Astrocyte (in vitro differentiated cells and primary cell): Measurements from ENCODE around the gene COMMD9. TPM values are rescaled to one million over a fixed set of nuclear protein-coding genes. Genes with fewer than 3 reads are reported as not detected.

Experiments
- DNase-seq: peaks from one replicate; pipeline ENCODE4 v3.0.0-alpha.2; 2010; ENCODE audit warnings: low read depth
- FAIRE-seq: peaks from 2 replicates; lab custom pipeline; 2011; peaks lifted over from hg19 to GRCh38; lab: Jason Lieb, UNC
- H2AFZ ChIP-seq: 2 replicates; pipeline ENCODE4 v1.6.0; 2012; ENCODE audit warnings: low read depth, low read length, inconsistent platforms
- H3K27ac ChIP-seq: 2 replicates; pipeline ENCODE4 v1.5.1; 2011; ENCODE audit warnings: low read depth, low read length, inconsistent platforms
- H3K27me3 ChIP-seq: 2 replicates; pipeline ENCODE4 v1.6.0; 2011; ENCODE audit warnings: low read length, inconsistent platforms; ENCODE audit not compliant: insufficient read depth
- H3K36me3 ChIP-seq: 2 replicates; pipeline ENCODE4 v1.5.1; 2011; ENCODE audit warnings: low read length, inconsistent platforms; ENCODE audit not compliant: insufficient read depth
- H3K4me1 ChIP-seq: 2 replicates; pipeline ENCODE4 v1.5.1; 2011; ENCODE audit warnings: low read length, inconsistent platforms; ENCODE audit not compliant: insufficient read depth
- H3K4me2 ChIP-seq: 2 replicates; pipeline ENCODE4 v1.6.0; 2012; ENCODE audit warnings: low read length, inconsistent platforms
- H3K4me3 ChIP-seq: 2 replicates; pipeline ENCODE4 v1.5.1; 2011; ENCODE audit warnings: low read depth, mild to moderate bottlenecking, low read length, inconsistent platforms; ENCODE audit not compliant: insufficient read depth
- H3K79me2 ChIP-seq: 2 replicates; pipeline ENCODE4 v1.6.0; 2012; ENCODE audit warnings: mild to moderate bottlenecking, low read length, inconsistent platforms; ENCODE audit not compliant: insufficient read depth
- H3K9ac ChIP-seq: 2 replicates; pipeline ENCODE4 v1.6.0; 2012; ENCODE audit warnings: mild to moderate bottlenecking, low read length, inconsistent platforms
- H3K9me3 ChIP-seq: 2 replicates; pipeline ENCODE4 v1.5.1; 2012; ENCODE audit warnings: low read depth, mild to moderate bottlenecking, low read length, inconsistent platforms; ENCODE audit not compliant: insufficient read depth
- H4K20me1 ChIP-seq: 2 replicates; pipeline ENCODE4 v1.6.0; 2012; ENCODE audit warnings: low read length, inconsistent platforms; ENCODE audit not compliant: insufficient read depth
- H3K27ac Mint-ChIP-seq: one replicate; pipeline ENCODE4 v1.8.0; 2021; ENCODE audit warnings: mild to moderate bottlenecking, mixed read lengths; ENCODE audit not compliant: unreplicated experiment
- H3K27me3 Mint-ChIP-seq: one replicate; pipeline ENCODE4 v1.8.0; 2021; ENCODE audit warnings: low read depth, mixed read lengths; ENCODE audit not compliant: unreplicated experiment
- H3K36me3 Mint-ChIP-seq: one replicate; pipeline ENCODE4 v1.8.0; 2021; ENCODE audit warnings: low read depth, mixed read lengths; ENCODE audit not compliant: unreplicated experiment
- H3K4me1 Mint-ChIP-seq: one replicate; pipeline ENCODE4 v1.8.0; 2021; ENCODE audit warnings: low read depth, mixed read lengths; ENCODE audit not compliant: unreplicated experiment
- H3K4me3 Mint-ChIP-seq: one replicate; pipeline ENCODE4 v1.8.0; 2021; ENCODE audit warnings: mild to moderate bottlenecking, moderate library complexity, mixed read lengths; ENCODE audit not compliant: unreplicated experiment
- H3K9me3 Mint-ChIP-seq: one replicate; pipeline ENCODE4 v1.8.0; 2021; ENCODE audit warnings: mild to moderate bottlenecking, mixed read lengths; ENCODE audit not compliant: unreplicated experiment
- CTCF ChIP-seq: IDR thresholded peaks from 2 replicates; pipeline ENCODE4 v1.5.1; 2011; ENCODE audit warnings: low read depth, mild to moderate bottlenecking, inconsistent platforms, low read length, moderate library complexity; ENCODE audit not compliant: insufficient read depth
- EZH2 ChIP-seq: IDR thresholded peaks from 2 replicates; pipeline ENCODE4 v1.6.1; 2012; ENCODE audit warnings: mild to moderate bottlenecking, low read length, inconsistent platforms; ENCODE audit not compliant: insufficient read depth
- total RNA-seq: library from RNA; stranded (reverse); gene quantifications from 2 replicates; pipeline ENCODE4 v1.2.1, GENCODE V29; 2021

COMMD9 gene
- total RNA-seq, 1 donor from 2014 or later, result 78.4 TPM

DNA sequence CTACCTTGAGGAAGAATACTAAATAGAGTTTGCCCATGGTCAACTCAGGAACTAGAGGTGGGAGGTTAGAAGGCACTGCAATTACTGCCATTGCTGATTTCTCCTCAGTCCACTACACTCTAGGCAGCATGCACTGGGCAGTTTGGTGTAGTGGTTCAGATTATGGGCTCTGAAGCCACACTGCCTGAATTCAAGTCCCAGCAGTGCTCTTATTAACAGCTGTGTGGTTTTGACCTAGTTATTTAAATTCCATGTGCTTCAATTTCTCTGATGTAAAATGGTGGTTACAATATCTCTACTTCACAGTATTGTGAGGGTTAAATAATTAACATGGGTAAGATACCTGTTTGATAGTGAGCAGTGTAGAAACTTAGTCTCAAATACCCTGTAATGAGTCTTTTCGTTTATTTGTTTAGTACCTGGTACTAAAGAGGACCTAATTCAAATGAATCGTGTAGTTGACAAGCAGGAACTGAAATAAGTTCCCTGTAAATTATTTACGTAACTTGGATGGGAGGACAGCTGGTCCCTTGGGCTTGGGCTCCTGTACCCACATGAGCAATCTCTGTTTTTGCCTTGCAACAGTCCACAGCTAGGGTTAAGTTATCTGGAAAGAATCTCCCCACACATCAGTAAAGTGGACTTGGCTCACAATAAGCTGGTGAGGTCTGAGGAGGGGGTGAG lies 24.7 kb upstream of the COMMD9 start:
- no peaks in the 10 kb centered on the region for H3K36me3 ChIP-seq
- H3K4me3 Mint-ChIP-seq, result no peak overlapping the region
- no peaks in the 10 kb centered on the region for H3K79me2 ChIP-seq
- FAIRE-seq (no peak), DNase-seq (no peak)
- H3K9me3 ChIP-seq, result no peaks in the 10 kb centered on the region
- H3K27me3 ChIP-seq, result no peaks in the 10 kb centered on the region
- H3K4me1 ChIP-seq, result peaks cover 16% of the 10 kb centered on the region
- H3K9ac ChIP-seq, result no peak overlapping the region
- no peak for TF ChIP-seq CTCF
- no peak overlapping the region for H3K27ac Mint-ChIP-seq
- no peaks in the 10 kb centered on the region for H3K36me3 Mint-ChIP-seq
- H3K9me3 Mint-ChIP-seq, result peaks cover under 1% of the 10 kb centered on the region
- no peak overlapping the region for H3K4me3 ChIP-seq
- peaks cover 23% of the 10 kb centered on the region for H3K4me1 Mint-ChIP-seq
- no peaks in the 10 kb centered on the region for H4K20me1 ChIP-seq
- H3K27me3 Mint-ChIP-seq, result peaks cover 28% of the 10 kb centered on the region
- no peak overlapping the region for H2AFZ ChIP-seq
- H3K27ac ChIP-seq, result no peak overlapping the region
- H3K4me2 ChIP-seq, result no peak overlapping the region

DNA sequence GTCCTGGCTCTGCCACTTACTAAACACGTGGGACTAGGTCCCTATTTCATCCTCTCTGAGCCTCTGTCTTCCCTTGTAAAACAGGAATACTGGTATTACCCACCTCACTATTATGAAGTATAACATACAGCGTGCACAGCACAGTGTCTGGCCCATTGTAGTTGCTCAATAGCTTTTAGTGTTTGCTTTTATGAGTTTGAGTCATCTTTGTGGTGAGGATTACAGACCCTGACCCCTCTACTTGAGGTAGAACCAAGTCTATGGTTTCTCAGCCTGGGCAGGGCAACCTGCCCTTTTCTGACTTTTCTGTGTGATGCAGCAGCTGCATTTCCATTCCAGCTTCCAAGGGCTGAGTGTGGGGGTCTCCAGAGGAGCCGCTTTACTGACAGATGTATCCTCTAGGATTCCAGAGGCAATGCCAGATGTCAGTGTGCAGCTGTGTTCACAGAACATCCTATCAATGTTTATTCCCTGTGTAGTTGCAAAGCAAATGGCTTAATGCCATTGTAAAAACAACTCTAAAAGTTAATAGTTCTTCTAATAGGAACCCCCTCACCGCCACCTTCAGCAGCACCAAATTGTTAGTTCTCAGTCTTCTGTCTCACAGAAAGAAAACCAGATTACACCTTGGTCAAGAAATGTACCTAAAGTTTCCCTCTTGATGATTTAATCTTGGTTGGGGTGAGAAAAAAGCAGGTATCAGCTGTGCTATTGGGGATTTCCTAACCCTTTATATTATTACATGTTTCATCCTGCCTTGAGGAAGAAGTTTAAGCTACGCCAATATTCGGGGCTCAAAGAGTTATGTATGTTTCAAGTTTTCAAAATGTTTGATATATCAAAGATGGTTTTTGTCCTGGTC lies 23.6 kb upstream of the COMMD9 start:
- H3K4me2 ChIP-seq, result peak overlapping the region; percentile 53
- H2AFZ ChIP-seq, result no peak overlapping the region
- DNase-seq (peak; percentile 88), FAIRE-seq (peak; percentile 56)
- H3K4me3 ChIP-seq, result no peak overlapping the region
- H3K4me1 ChIP-seq, result peaks cover 16% of the 10 kb centered on the region
- H3K79me2 ChIP-seq, result no peaks in the 10 kb centered on the region
- H3K27ac Mint-ChIP-seq, result no peak overlapping the region
- peaks cover 27% of the 10 kb centered on the region for H3K27me3 Mint-ChIP-seq
- no peak overlapping the region for H3K4me3 Mint-ChIP-seq
- peaks cover 29% of the 10 kb centered on the region for H3K4me1 Mint-ChIP-seq
- H3K27me3 ChIP-seq, result no peaks in the 10 kb centered on the region
- H3K9ac ChIP-seq, result no peak overlapping the region
- no peaks in the 10 kb centered on the region for H3K9me3 Mint-ChIP-seq
- H3K27ac ChIP-seq, result peak overlapping the region; percentile 5
- TF ChIP-seq CTCF, result no peak
- no peak for TF ChIP-seq EZH2
- no peaks in the 10 kb centered on the region for H3K9me3 ChIP-seq
- no peaks in the 10 kb centered on the region for H4K20me1 ChIP-seq
- H3K36me3 Mint-ChIP-seq, result no peaks in the 10 kb centered on the region
- H3K36me3 ChIP-seq, result no peaks in the 10 kb centered on the region
